Urothelium cell line (cell line): Measurements from ENCODE around the gene NHLRC1.

Experiments
- DNase-seq: peaks from one replicate; pipeline ENCODE4 v3.0.0; 2011; ENCODE audit warnings: low spot score, mixed read lengths
- FAIRE-seq: peaks from 2 replicates; lab custom pipeline; 2011; peaks lifted over from hg19 to GRCh38; lab: Jason Lieb, UNC

NHLRC1 gene

GRCh38 chr6:18088419-18089296 is 33.8 kb downstream of the NHLRC1 start:
- FAIRE-seq (no peak), DNase-seq (no peak)

GRCh38 chr6:18087396-18088165 is 34.9 kb downstream of the NHLRC1 start:
- DNase-seq (no peak), FAIRE-seq (no peak)

- no peak for FAIRE-seq
- DNase-seq: no peak
Measured at GRCh38 chr6:18081025-18081668, 41.3 kb downstream of the NHLRC1 start.

GRCh38 chr6:18080544-18080943 is 41.9 kb downstream of the NHLRC1 start:
- DNase-seq: no peak
- no peak for FAIRE-seq

- FAIRE-seq (no peak), DNase-seq (no peak)
Measured at GRCh38 chr6:18078866-18079265, 43.6 kb downstream of the NHLRC1 start.

- DNase-seq (no peak), FAIRE-seq (no peak)
Measured at GRCh38 chr6:18076231-18076630, 46.2 kb downstream of the NHLRC1 start.

GRCh38 chr6:18072841-18073240 is 49.6 kb downstream of the NHLRC1 start:
- FAIRE-seq: no peak
- DNase-seq: no peak

GRCh38 chr6:18070486-18070885 is 52.0 kb downstream of the NHLRC1 start:
- DNase-seq (no peak), FAIRE-seq (no peak)
